Heart left ventricle (tissue), 16 donors: Measurements from ENCODE around the gene XRCC5. TPM values are rescaled to one million over a fixed set of nuclear protein-coding genes. Genes with fewer than 3 reads are reported as not detected.

Experiments
- ATAC-seq, 4 donors: fragments of 200-7000 bp; cut with Tn5 transposase; one replicate each; pipeline ENCODE4 v1.9.1; 2020 to 2022; ENCODE audit warnings: moderate library complexity in 4 of 4, mild to moderate bottlenecking in 3 of 4, moderate number of reproducible peaks in 1 of 4
- DNase-seq, 5 donors: peaks; one replicate each; pipeline ENCODE4 v3.0.0-alpha.2; 2020
- H3K27ac ChIP-seq, 12 donors: fragments of 200-600 bp; sonication (generic) in 4 of 12; one replicate each; pipeline versions ENCODE4 v1.5.0 to v1.8.0; 2016 to 2022; ENCODE audit warnings: mild to moderate bottlenecking in 2 of 12
- H3K27me3 ChIP-seq, 9 donors: fragments of 200-600 bp; sonication (generic) in 2 of 9; one replicate each; pipeline versions ENCODE4 v1.5.1 to v1.8.0; 2016 to 2022; ENCODE audit warnings: mild to moderate bottlenecking in 3 of 9
- H3K36me3 ChIP-seq, 9 donors: fragments of 200-600 bp; sonication (generic) in 2 of 9; one replicate each; pipeline versions ENCODE4 v1.5.0 to v1.8.0; 2018 to 2022; ENCODE audit warnings: mild to moderate bottlenecking in 2 of 9
- H3K4me1 ChIP-seq, 12 donors: fragments of 200-600 bp; sonication (generic) in 4 of 12; one replicate each; pipeline versions ENCODE4 v1.5.0 to v1.8.0; 2016 to 2022; ENCODE audit warnings: mild to moderate bottlenecking in 3 of 12
- H3K4me3 ChIP-seq, 12 donors: fragments of 200-600 bp; sonication (generic) in 4 of 12; one replicate each; pipeline versions ENCODE4 v1.5.0 to v1.8.0; 2017 to 2022; ENCODE audit warnings: mild to moderate bottlenecking in 9 of 12, moderate library complexity in 4 of 12
- H3K9me3 ChIP-seq, 12 donors: fragments of 200-600 bp; sonication (generic) in 4 of 12; one replicate each; pipeline versions ENCODE4 v1.5.0 to v1.8.0; 2016 to 2022; ENCODE audit warnings: mild to moderate bottlenecking in 1 of 12
- POLR2A ChIP-seq, 2 donors: fragments of 450-650 bp; IDR thresholded peaks; one replicate each; pipeline ENCODE4 v1.6.1; 2017; ENCODE audit warnings: antibody characterized with exemption in 2 of 2, mild to moderate bottlenecking in 2 of 2, moderate library complexity in 2 of 2
- WGBS, 4 donors: extraction: QIAGEN DNeasy Blood & Tissue Kit in 2 of 4; methylation state at CpG; one replicate each; pipeline versions ENCODE4 v1.1.5 to v1.1.7; 2013 to 2018; 5-methylcytosine and 5-hydroxymethylcytosine counted together
- intact Hi-C, 10 donors: fragments of 100-400 bp; cut with DNase I; formaldehyde crosslinking; loops; one replicate each; pipeline versions ENCODE4 v1.11.1 to v1.14.2; 2022
- polyA plus RNA-seq, 2 donors: library from polyadenylated mRNA; stranded (reverse); fragments of 200-250 nt; gene quantifications; one replicate each; pipeline ENCODE4 v1.2.3, GENCODE V29; 2013
- total RNA-seq, 9 donors: library from RNA; depleted of rRNA in 2 of 9; stranded (reverse); fragments of >200 nt in 2 of 9; fragmentation: NEBNext Ultra II Directional in 3 of 9; extraction: Animal tissue kit (Norgen Biotek cat#: 25700) in 3 of 9; gene quantifications; one replicate each; pipeline versions ENCODE4 v1.1.0 to v1.2.4, GENCODE V29; 2016 to 2023
- TF ChIP-seq, protein P1 (sequence below), 12 donors: fragments of 200-600 bp; sonication (generic) in 4 of 12; IDR thresholded peaks; one replicate each; pipeline versions ENCODE4 v1.5.0 to v1.8.0; 2018 to 2022; ENCODE audit warnings: antibody characterized with exemption in 12 of 12, mild to moderate bottlenecking in 5 of 12
- donor health status: ischemic (EF 13 %, LVEDD 7.1; RV severe dilation, severe dysfunction).
- donor health status: healthy with polysubstance abuse.
- donor health status: DM: no; HTN: yes; CAD: no.
- donor health status: DM: no; HTN: no; CAD: no.
- donor health status: ischemic (EF 25% LVEDD 6.9; RV normal size, moderate dysfunction).
- donor health status: ischemic (EF 25% LVEDD 5.7; RV mildly dilated, moderate dysfunction).
- donor health status: healthy.
- donor health status: DM: yes; HTN: yes; CAD: no.
- donor health status: ischemic (EF 35%, LVEDD 5.7; RV mildly dilated, moderate dysfunction).
- donor health status: nonischemic (EF 11% LVEDD 7.7; RV severe dilation, severe dysfunction).
- donor health status: DM: yes; HTN: yes; CAD: no.
- donor health status: PGD.
- donor health status: ischemic (EF 29% LVEDD 5.4; RV normal size, mild dysfunction).
- donor health status: nonischemic (EF 23%, LVEDD 6.1; RV moderate dilation, normal function).

Gene XRCC5
- total and polyA plus RNA-seq, 11 donors: 40.0 to 197 (median 126) TPM

DNA sequence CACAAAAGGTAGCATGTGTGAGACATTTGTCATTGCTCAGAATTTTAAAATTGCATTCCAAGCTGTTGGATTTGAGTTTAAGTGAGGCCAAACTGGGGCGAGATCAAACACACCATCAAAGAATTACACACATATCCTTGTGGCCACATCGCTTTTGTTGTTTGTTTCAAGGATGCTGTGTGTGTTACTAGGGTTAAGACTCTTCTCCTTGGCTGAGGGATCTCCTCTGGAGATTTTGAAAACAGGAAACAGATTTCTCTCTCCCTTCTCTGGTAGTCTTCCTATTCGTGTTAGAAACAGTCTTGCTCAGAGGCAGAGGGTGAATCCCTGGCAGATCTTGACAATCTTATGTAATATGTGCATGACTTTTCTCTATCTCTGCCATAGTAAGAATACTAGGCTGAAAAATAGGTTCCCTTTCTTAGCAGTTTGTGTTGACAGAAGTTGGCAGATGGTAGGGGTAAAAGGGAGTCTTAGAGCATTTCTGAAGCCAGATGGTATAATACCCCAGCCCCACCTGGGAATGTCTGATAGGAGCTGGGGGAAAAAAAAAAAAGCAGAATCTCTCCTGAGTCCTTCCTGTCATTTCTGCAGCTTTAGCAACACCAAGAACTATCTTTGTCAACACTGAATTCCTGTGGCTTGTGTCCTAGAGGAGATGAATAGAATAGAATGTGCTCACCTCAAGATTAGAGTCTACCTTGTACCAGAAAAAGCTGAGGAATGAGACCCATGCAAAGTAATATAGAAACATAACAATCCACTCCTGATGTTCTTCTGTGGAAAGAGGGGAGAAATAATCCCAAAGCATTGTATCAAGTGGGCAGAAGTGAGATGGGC lies 101.8 kb downstream of the XRCC5 start:
- Histone ChIP-seq H3K27ac (no peak overlapping the region), H3K4me1 (peaks cover 0 to 16% (median 0%) of the 10 kb centered on the region in 12 donors), H3K27me3 (no peaks in the 10 kb centered on the region), H3K9me3 (no peaks in the 10 kb centered on the region), H3K4me3 (no peak overlapping the region), H3K36me3 (peaks cover 0 to 44% (median 27%) of the 10 kb centered on the region in 9 donors)
- DNase-seq: no peak
- WGBS, 4 donors: 48 to 65% (median 58%) methylated on average over 3 of the region's 3 CpGs
- intact Hi-C loops: loop anchor here in 6 of 10 donors (10.0 kb wide), 2 partner anchors 184 to 194 kb away; no protein-coding TSS in a partner anchor
- no peak for ATAC-seq
- no peak for TF ChIP-seq POLR2A (IDR thresholded peaks at IDR 0.05)
- TF ChIP-seq, protein P1, sequence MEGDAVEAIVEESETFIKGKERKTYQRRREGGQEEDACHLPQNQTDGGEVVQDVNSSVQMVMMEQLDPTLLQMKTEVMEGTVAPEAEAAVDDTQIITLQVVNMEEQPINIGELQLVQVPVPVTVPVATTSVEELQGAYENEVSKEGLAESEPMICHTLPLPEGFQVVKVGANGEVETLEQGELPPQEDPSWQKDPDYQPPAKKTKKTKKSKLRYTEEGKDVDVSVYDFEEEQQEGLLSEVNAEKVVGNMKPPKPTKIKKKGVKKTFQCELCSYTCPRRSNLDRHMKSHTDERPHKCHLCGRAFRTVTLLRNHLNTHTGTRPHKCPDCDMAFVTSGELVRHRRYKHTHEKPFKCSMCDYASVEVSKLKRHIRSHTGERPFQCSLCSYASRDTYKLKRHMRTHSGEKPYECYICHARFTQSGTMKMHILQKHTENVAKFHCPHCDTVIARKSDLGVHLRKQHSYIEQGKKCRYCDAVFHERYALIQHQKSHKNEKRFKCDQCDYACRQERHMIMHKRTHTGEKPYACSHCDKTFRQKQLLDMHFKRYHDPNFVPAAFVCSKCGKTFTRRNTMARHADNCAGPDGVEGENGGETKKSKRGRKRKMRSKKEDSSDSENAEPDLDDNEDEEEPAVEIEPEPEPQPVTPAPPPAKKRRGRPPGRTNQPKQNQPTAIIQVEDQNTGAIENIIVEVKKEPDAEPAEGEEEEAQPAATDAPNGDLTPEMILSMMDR (IDR thresholded peaks at IDR 0.05): no peak

DNA sequence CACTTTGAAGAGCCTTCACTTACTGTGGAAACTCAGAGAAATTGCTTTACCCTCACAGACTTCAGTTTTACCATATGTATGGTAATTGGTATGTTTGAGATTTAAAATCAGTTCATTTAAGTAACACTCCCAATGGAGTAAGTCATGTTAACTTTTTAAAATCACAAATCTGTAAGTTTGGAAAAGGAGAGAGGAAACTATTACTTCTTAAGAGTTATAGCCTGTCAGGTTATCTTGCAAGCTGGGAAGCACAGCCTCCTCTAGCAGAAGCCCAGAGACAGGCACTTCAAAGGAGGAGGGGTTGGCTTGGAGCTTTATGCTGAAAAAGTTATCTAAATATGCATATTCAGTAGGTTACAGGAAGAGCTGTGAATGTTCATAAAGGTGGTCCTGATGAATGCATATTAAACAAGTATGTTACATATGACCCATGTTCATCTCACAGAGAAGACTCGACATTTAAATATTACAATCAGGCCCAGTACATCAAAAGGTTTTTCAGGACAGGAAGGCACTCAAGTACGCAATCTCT lies 102.5 kb downstream of the XRCC5 start:
- peaks cover 0 to 16% (median 0%) of the 10 kb centered on the region in 12 donors for H3K4me1 ChIP-seq
- ATAC-seq (no peak), DNase-seq (no peak)
- H3K4me3 ChIP-seq: no peak overlapping the region
- no peaks in the 10 kb centered on the region for H3K9me3 ChIP-seq
- peaks cover 0 to 36% (median 19%) of the 10 kb centered on the region in 9 donors for H3K36me3 ChIP-seq
- TF ChIP-seq, protein P1 (IDR thresholded peaks at IDR 0.05): no peak
- TF ChIP-seq POLR2A (IDR thresholded peaks at IDR 0.05): no peak
- H3K27me3 ChIP-seq: no peaks in the 10 kb centered on the region
- no peak overlapping the region for H3K27ac ChIP-seq
- intact Hi-C loops: loop anchor here in 6 of 10 donors (10.0 kb wide), 2 partner anchors 183 to 193 kb away; no protein-coding TSS in a partner anchor
- WGBS, 4 donors: 95 to 100% (median 98%) methylated on average over 2 of the region's 2 CpGs

DNA sequence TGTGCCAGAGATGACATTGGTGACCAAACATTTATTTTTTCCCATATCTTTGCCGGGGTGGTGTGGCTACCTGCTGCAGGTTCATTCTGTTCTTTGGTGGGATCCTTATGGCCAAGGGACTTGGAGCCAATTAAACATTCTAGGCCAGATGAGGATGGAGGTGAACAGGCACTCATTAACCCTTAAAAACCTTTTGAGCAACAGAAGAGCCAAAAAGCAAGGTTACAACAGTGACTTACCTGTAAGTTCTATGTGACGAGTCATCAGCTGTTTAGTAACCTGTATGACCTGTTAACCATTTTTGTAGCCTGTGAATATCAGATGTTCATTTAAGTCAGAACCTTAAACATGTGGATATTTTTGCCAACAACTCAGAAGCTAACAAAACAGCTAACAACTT lies 105.6 kb downstream of the XRCC5 start:
- Histone ChIP-seq H3K4me3 (no peak overlapping the region), H3K27ac (no peak overlapping the region), H3K36me3 (peaks cover 0 to 10% (median 0%) of the 10 kb centered on the region in 9 donors), H3K4me1 (peaks cover 0 to 29% (median 4%) of the 10 kb centered on the region in 12 donors), H3K27me3 (no peaks in the 10 kb centered on the region), H3K9me3 (no peaks in the 10 kb centered on the region)
- 93 to 98% (median 97%) methylated on average over 2 of the region's 2 CpGs for WGBS, 4 donors
- ATAC-seq: no peak
- TF ChIP-seq, protein P1 (IDR thresholded peaks at IDR 0.05): no peak
- TF ChIP-seq POLR2A (IDR thresholded peaks at IDR 0.05): no peak
- intact Hi-C loops: loop anchor here in 6 of 10 donors (10.0 kb wide), 2 partner anchors 180 to 190 kb away; no protein-coding TSS in a partner anchor
- DNase-seq: no peak
